ENCODE results near the gene PGAP1.

GRCh38 chr2:196926562-196927375, at the start of gene PGAP1:
- TF ChIP-seq, protein P1, sequence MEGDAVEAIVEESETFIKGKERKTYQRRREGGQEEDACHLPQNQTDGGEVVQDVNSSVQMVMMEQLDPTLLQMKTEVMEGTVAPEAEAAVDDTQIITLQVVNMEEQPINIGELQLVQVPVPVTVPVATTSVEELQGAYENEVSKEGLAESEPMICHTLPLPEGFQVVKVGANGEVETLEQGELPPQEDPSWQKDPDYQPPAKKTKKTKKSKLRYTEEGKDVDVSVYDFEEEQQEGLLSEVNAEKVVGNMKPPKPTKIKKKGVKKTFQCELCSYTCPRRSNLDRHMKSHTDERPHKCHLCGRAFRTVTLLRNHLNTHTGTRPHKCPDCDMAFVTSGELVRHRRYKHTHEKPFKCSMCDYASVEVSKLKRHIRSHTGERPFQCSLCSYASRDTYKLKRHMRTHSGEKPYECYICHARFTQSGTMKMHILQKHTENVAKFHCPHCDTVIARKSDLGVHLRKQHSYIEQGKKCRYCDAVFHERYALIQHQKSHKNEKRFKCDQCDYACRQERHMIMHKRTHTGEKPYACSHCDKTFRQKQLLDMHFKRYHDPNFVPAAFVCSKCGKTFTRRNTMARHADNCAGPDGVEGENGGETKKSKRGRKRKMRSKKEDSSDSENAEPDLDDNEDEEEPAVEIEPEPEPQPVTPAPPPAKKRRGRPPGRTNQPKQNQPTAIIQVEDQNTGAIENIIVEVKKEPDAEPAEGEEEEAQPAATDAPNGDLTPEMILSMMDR (conservative IDR thresholded peaks at IDR 0.05 in 1 of 2, IDR thresholded peaks at IDR 0.05 in 1 of 2; ENCODE audit: extremely low read depth in 1 of 2, insufficient read depth in 1 of 2, low read depth in 1 of 2, low read length in 2 of 2), result no peak
- TF ChIP-seq EZH2 (IDR thresholded peaks at IDR 0.05; ENCODE audit: borderline replicate concordance, low read length), result no peak

Measured in mammary epithelial cell (primary cell).